Mucosa of descending colon (tissue), 3 donors: ENCODE measurements around the gene KEL. TPM values are rescaled to one million over a fixed set of nuclear protein-coding genes. Genes with fewer than 3 reads are reported as not detected.

ENCODE experiments used
- ATAC-seq: fragments of 200-7000 bp; cut with Tn5 transposase; one replicate; pipeline ENCODE4 v1.9.1; 2020; ENCODE audit warnings: mild to moderate bottlenecking, moderate library complexity
- DNase-seq, 3 donors: peaks; one replicate each; pipeline ENCODE4 v3.0.0-alpha.2; 2020
- H3K36me3 ChIP-seq: fragments of 200-600 bp; one replicate; pipeline ENCODE4 v1.8.0; 2021; ENCODE audit warnings: low read depth, mild to moderate bottlenecking
- H3K4me1 ChIP-seq: fragments of 200-600 bp; one replicate; pipeline ENCODE4 v1.8.0; 2021; ENCODE audit warnings: low read depth, mild to moderate bottlenecking
- H3K4me3 ChIP-seq: fragments of 200-600 bp; one replicate; pipeline ENCODE4 v1.8.0; 2021; ENCODE audit warnings: mild to moderate bottlenecking
- H3K9me3 ChIP-seq: fragments of 200-600 bp; one replicate; pipeline ENCODE4 v1.8.0; 2021; ENCODE audit warnings: mild to moderate bottlenecking
- intact Hi-C, 2 donors: fragments of 100-400 bp; cut with DNase I in 1 of 2; cut with micrococcal nuclease in 1 of 2; formaldehyde crosslinking; loops; one replicate each; pipeline versions ENCODE4 v1.11.0 to v1.11.1; 2022; cut with DNase I, micrococcal nuclease
- total RNA-seq, 3 donors: library from RNA; stranded (reverse); fragmentation: NEBNext Ultra II Directional in 2 of 3; extraction: Animal tissue kit (Norgen Biotek cat#: 25700) in 2 of 3; gene quantifications; one replicate each; pipeline versions ENCODE4 v1.2.1 to v1.2.4, GENCODE V29; 2021 to 2023
- TF ChIP-seq, protein P1 (sequence below): fragments of 200-600 bp; IDR thresholded peaks from one replicate; pipeline ENCODE4 v1.8.0; 2022; ENCODE audit warnings: antibody characterized with exemption, mild to moderate bottlenecking
- donor health status: DM: no; HTN: no; CAD: no; lungs with moderate emphysema.
- donor health status: DM: no; HTN: no; CAD: no.
- donor health status: DM: no; HTN: yes; CAD: no.

KEL gene
- total RNA-seq, 3 donors from 2014 or later, result 0.55 TPM; not detected in 2

- TF ChIP-seq, protein P1, sequence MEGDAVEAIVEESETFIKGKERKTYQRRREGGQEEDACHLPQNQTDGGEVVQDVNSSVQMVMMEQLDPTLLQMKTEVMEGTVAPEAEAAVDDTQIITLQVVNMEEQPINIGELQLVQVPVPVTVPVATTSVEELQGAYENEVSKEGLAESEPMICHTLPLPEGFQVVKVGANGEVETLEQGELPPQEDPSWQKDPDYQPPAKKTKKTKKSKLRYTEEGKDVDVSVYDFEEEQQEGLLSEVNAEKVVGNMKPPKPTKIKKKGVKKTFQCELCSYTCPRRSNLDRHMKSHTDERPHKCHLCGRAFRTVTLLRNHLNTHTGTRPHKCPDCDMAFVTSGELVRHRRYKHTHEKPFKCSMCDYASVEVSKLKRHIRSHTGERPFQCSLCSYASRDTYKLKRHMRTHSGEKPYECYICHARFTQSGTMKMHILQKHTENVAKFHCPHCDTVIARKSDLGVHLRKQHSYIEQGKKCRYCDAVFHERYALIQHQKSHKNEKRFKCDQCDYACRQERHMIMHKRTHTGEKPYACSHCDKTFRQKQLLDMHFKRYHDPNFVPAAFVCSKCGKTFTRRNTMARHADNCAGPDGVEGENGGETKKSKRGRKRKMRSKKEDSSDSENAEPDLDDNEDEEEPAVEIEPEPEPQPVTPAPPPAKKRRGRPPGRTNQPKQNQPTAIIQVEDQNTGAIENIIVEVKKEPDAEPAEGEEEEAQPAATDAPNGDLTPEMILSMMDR, result no peak
- Histone ChIP-seq H3K4me1 (no peaks in the 10 kb centered on the region), H3K9me3 (no peaks in the 10 kb centered on the region), H3K4me3 (no peak overlapping the region), H3K36me3 (no peaks in the 10 kb centered on the region)
- ATAC-seq (no peak), DNase-seq (no peak)
- intact Hi-C loops, result no loop called here
Observed at GRCh38 chr7:142896741-142897379, 65.3 kb downstream of the KEL start.

GRCh38 chr7:142896151-142896550, 66.0 kb downstream of the KEL start:
- ATAC-seq, result no peak
- intact Hi-C loops, result no loop called here
- H3K9me3 ChIP-seq, result no peaks in the 10 kb centered on the region
- H3K36me3 ChIP-seq, result no peaks in the 10 kb centered on the region
- no peak for DNase-seq
- no peak overlapping the region for H3K4me3 ChIP-seq
- TF ChIP-seq, protein P1, result no peak
- no peaks in the 10 kb centered on the region for H3K4me1 ChIP-seq

DNA sequence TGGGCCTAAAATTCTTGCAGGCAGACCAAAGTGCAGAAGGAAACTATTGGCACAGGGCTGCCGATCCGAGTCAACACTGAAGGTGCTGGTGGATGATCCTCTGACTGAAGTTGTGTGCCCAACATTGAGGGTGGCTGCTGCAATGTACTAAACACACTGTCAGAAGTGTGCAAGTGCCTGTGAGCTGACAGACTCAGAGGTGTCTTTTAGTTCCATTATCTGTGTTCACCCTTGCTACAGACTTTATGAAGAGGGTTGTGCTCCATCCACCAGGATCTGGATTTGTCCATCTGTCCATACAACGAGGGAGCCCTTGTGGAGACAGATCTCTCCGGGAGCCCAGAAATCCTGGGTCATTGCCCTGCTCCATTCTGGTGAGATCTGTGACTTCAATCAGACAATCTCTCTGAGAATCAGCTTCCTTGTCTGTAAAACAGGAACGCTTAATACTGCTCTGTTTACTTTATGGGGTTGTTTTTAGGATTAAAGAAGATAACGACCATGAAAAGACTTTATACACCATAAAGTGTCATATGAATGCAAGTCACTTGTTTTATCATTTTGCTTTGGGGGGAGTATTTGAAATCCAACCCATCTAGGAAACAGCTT, 67.1 kb downstream of the KEL start:
- no peaks in the 10 kb centered on the region for H3K4me1 ChIP-seq
- ATAC-seq (no peak), DNase-seq (no peak)
- H3K36me3 ChIP-seq, result no peaks in the 10 kb centered on the region
- no peaks in the 10 kb centered on the region for H3K9me3 ChIP-seq
- intact Hi-C loops, result no loop called here
- no peak overlapping the region for H3K4me3 ChIP-seq
- TF ChIP-seq, protein P1, result no peak

- Histone ChIP-seq H3K36me3 (no peaks in the 10 kb centered on the region), H3K4me3 (no peak overlapping the region), H3K4me1 (no peaks in the 10 kb centered on the region), H3K9me3 (no peaks in the 10 kb centered on the region)
- no peak for ATAC-seq
- no peak for DNase-seq
- intact Hi-C loops, result no loop called here
- TF ChIP-seq, protein P1, result no peak
Observed at GRCh38 chr7:142894112-142894984, 67.8 kb downstream of the KEL start.

GRCh38 chr7:142892951-142893350, 69.2 kb downstream of the KEL start:
- ATAC-seq (no peak), DNase-seq (no peak)
- Histone ChIP-seq H3K36me3 (no peaks in the 10 kb centered on the region), H3K4me3 (no peak overlapping the region), H3K9me3 (no peaks in the 10 kb centered on the region), H3K4me1 (no peaks in the 10 kb centered on the region)
- TF ChIP-seq, protein P1, result no peak
- intact Hi-C loops, result no loop called here
